ENCODE measurements around the gene STRN. TPM values are rescaled to one million over a fixed set of nuclear protein-coding genes. Genes with fewer than 3 reads are reported as not detected.

The STRN gene
- total RNA-seq, 2 donors from 2014 or later: 44.0 to 50.6 TPM

GRCh38 chr2:36807223-36807886, 159.0 kb downstream of the STRN start:
- no peak for DNase-seq
- 90 to 100% methylated on average over 5 of the region's 5 CpGs for WGBS, 2 experiments (ENCODE audit: insufficient coverage in 1 of 2, insufficient read length in 1 of 2)

DNA sequence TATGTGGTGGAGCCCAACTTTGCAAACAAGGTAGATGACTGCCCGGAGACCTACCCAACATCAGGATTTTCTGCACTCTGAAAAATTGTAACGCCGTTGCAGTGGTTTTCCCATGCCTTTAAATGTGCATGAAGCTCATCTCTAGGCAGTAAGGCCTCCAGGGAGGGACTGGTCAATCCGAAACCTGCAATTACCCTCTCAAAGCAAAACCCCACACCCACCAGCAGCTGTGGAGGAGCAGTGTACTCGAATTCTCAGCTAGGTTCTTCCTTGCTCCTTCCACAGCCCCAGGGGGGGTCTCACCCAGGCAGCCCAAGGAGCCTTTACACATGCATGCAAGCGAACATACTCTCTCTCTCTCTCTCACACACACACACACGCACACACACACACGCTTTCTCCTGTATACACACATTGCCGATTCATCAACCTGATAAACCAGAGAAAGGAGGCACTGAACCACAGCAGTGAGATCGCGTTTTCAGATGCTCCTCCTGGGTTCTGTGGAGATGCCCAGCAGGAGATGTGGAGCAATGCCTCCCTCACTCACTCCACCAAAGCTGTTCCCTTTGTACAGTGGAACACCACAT, 160.6 kb downstream of the STRN start:
- peak overlapping the region; percentile 26 for H3K27ac Mint-ChIP-seq
- H3K4me1 Mint-ChIP-seq: no peaks in the 10 kb centered on the region
- Histone ChIP-seq H3K27me3 (ENCODE audit: control insufficient read depth, insufficient read depth, low read length, poor library complexity, severe bottlenecking) (no peaks in the 10 kb centered on the region), H3K4me1 (ENCODE audit: control insufficient read depth, insufficient read depth, low read length) (no peaks in the 10 kb centered on the region), H3K27ac (ENCODE audit: low read depth, low read length) (no peak overlapping the region), H3K36me3 (ENCODE audit: control insufficient read depth, insufficient read depth, low read length) (no peaks in the 10 kb centered on the region), H3K9ac (ENCODE audit: extremely low read depth, low read length, poor library complexity, severe bottlenecking) (no peak overlapping the region), H3K4me3 (ENCODE audit: low read length) (no peak overlapping the region), H3K9me3 (ENCODE audit: control insufficient read depth, low read length) (peaks cover 4% of the 10 kb centered on the region)
- H3K4me3 Mint-ChIP-seq: no peak overlapping the region
- WGBS, 2 experiments (ENCODE audit: insufficient coverage in 1 of 2, insufficient read length in 1 of 2): 91 to 96% methylated on average over 7 to 11 of the region's 11 CpGs
- H3K9me3 Mint-ChIP-seq: peaks cover 7% of the 10 kb centered on the region
- no peak for DNase-seq
- TF ChIP-seq, protein P1, sequence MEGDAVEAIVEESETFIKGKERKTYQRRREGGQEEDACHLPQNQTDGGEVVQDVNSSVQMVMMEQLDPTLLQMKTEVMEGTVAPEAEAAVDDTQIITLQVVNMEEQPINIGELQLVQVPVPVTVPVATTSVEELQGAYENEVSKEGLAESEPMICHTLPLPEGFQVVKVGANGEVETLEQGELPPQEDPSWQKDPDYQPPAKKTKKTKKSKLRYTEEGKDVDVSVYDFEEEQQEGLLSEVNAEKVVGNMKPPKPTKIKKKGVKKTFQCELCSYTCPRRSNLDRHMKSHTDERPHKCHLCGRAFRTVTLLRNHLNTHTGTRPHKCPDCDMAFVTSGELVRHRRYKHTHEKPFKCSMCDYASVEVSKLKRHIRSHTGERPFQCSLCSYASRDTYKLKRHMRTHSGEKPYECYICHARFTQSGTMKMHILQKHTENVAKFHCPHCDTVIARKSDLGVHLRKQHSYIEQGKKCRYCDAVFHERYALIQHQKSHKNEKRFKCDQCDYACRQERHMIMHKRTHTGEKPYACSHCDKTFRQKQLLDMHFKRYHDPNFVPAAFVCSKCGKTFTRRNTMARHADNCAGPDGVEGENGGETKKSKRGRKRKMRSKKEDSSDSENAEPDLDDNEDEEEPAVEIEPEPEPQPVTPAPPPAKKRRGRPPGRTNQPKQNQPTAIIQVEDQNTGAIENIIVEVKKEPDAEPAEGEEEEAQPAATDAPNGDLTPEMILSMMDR (conservative IDR thresholded peaks at IDR 0.05): no peak
- H3K36me3 Mint-ChIP-seq (ENCODE audit: low read depth): no peaks in the 10 kb centered on the region
- peaks cover 2% of the 10 kb centered on the region for H3K27me3 Mint-ChIP-seq (ENCODE audit: insufficient read depth)

More at GRCh38 chr2:36807223-36807886, 159.0 kb downstream of the STRN start:
- H3K4me3 Mint-ChIP-seq: no peak overlapping the region
- Histone ChIP-seq H3K4me3 (ENCODE audit: low read length) (no peak overlapping the region), H3K27me3 (ENCODE audit: control insufficient read depth, insufficient read depth, low read length, poor library complexity, severe bottlenecking) (no peaks in the 10 kb centered on the region), H3K9me3 (ENCODE audit: control insufficient read depth, low read length) (peaks cover 4% of the 10 kb centered on the region), H3K4me1 (ENCODE audit: control insufficient read depth, insufficient read depth, low read length) (no peaks in the 10 kb centered on the region), H3K27ac (ENCODE audit: low read depth, low read length) (no peak overlapping the region), H3K9ac (ENCODE audit: extremely low read depth, low read length, poor library complexity, severe bottlenecking) (no peak overlapping the region), H3K36me3 (ENCODE audit: control insufficient read depth, insufficient read depth, low read length) (no peaks in the 10 kb centered on the region)
- TF ChIP-seq, protein P1 (conservative IDR thresholded peaks at IDR 0.05): no peak
- H3K27ac Mint-ChIP-seq: no peak overlapping the region
- peaks cover 7% of the 10 kb centered on the region for H3K9me3 Mint-ChIP-seq
- no peaks in the 10 kb centered on the region for H3K36me3 Mint-ChIP-seq (ENCODE audit: low read depth)
- H3K27me3 Mint-ChIP-seq (ENCODE audit: insufficient read depth): peaks cover 2% of the 10 kb centered on the region
- peaks cover 2% of the 10 kb centered on the region for H3K4me1 Mint-ChIP-seq

DNA sequence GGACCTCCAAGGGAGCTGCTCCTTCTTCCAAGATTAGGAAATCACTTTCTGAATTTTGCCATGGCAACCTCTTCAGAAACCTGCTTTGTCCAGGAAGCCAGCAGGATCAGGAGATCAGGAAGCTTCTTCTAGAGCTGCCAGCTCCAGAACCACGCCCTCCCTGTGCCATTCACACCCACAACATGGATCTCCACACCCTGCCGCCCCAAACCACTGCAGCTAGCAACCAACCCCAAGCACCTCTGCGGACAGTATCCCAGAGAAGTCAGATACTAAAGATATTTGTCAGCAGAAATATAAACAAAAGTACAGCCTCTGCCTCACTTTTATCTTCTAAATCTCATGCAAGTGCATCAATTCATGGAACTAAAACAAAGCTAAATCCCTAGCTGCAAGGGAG, 163.4 kb downstream of the STRN start:
- WGBS, 2 experiments (ENCODE audit: insufficient coverage in 1 of 2, insufficient read length in 1 of 2): 94 to 95% methylated on average over 3 of the region's 3 CpGs
- no peak overlapping the region for H3K27ac Mint-ChIP-seq
- Histone ChIP-seq H3K27me3 (ENCODE audit: control insufficient read depth, insufficient read depth, low read length, poor library complexity, severe bottlenecking) (no peaks in the 10 kb centered on the region), H3K9me3 (ENCODE audit: control insufficient read depth, low read length) (no peaks in the 10 kb centered on the region), H3K9ac (ENCODE audit: extremely low read depth, low read length, poor library complexity, severe bottlenecking) (no peak overlapping the region), H3K27ac (ENCODE audit: low read depth, low read length) (no peak overlapping the region), H3K4me3 (ENCODE audit: low read length) (no peak overlapping the region), H3K36me3 (ENCODE audit: control insufficient read depth, insufficient read depth, low read length) (no peaks in the 10 kb centered on the region), H3K4me1 (ENCODE audit: control insufficient read depth, insufficient read depth, low read length) (no peaks in the 10 kb centered on the region)
- H3K4me3 Mint-ChIP-seq: no peak overlapping the region
- DNase-seq: no peak
- no peaks in the 10 kb centered on the region for H3K4me1 Mint-ChIP-seq
- no peaks in the 10 kb centered on the region for H3K36me3 Mint-ChIP-seq (ENCODE audit: low read depth)
- TF ChIP-seq, protein P1 (conservative IDR thresholded peaks at IDR 0.05): no peak
- H3K27me3 Mint-ChIP-seq (ENCODE audit: insufficient read depth): no peaks in the 10 kb centered on the region
- H3K9me3 Mint-ChIP-seq: no peaks in the 10 kb centered on the region
